ENCODE data around the gene TAL1.

TAL1 gene

GRCh38 chr1:47229031-47229885 lies 2.8 kb downstream of the TAL1 start:
- DNase-seq = no peak

GRCh38 chr1:47228644-47229030 lies 3.4 kb downstream of the TAL1 start:
- no peak for DNase-seq

- DNase-seq = no peak
These were observed 4.4 kb downstream of the TAL1 start for GRCh38 chr1:47227341-47228232.

- DNase-seq = no peak
These were observed 5.2 kb downstream of the TAL1 start for GRCh38 chr1:47226839-47227215.

- DNase-seq = no peak
These were observed 5.7 kb downstream of the TAL1 start for GRCh38 chr1:47226121-47226838.

- no peak for DNase-seq
These were observed 6.5 kb downstream of the TAL1 start for GRCh38 chr1:47225430-47226100.

GRCh38 chr1:47224676-47225399 lies 7.2 kb downstream of the TAL1 start:
- DNase-seq = no peak

GRCh38 chr1:47223921-47224675 lies 7.9 kb downstream of the TAL1 start:
- no peak for DNase-seq

- no peak for DNase-seq
These were observed 8.7 kb downstream of the TAL1 start for GRCh38 chr1:47223174-47223920.

- DNase-seq = no peak
These were observed 9.5 kb downstream of the TAL1 start for GRCh38 chr1:47222476-47222875.

GRCh38 chr1:47219590-47220220 lies 12.3 kb downstream of the TAL1 start:
- no peak for DNase-seq

- no peak for DNase-seq
These were observed 13.0 kb downstream of the TAL1 start for GRCh38 chr1:47219001-47219400.

- DNase-seq = no peak
These were observed 15.6 kb downstream of the TAL1 start for GRCh38 chr1:47216278-47217059.

GRCh38 chr1:47215713-47216112 lies 16.3 kb downstream of the TAL1 start:
- no peak for DNase-seq

- no peak for DNase-seq
These were observed 17.5 kb downstream of the TAL1 start for GRCh38 chr1:47214549-47214948.

GRCh38 chr1:47213230-47213963 lies 18.6 kb downstream of the TAL1 start:
- no peak for DNase-seq

GRCh38 chr1:47212636-47213229 lies 19.3 kb downstream of the TAL1 start:
- DNase-seq = no peak

GRCh38 chr1:47211796-47212269 lies 20.2 kb downstream of the TAL1 start:
- DNase-seq = no peak

All from fibroblast of skin of back (primary cell).